HEK293 (cell line): ENCODE results near the gene SLAMF8.

Source experiments
- CTCF ChIA-PET: fragments of 350-600 bp; formaldehyde crosslinking; extraction: SDS; loops from one replicate; lab custom pipeline; 2021; ENCODE audit warnings: antibody characterized with exemption; lab: Yijun Ruan, JAX
- POLR2A ChIA-PET: fragments of 300-600 bp; formaldehyde crosslinking; extraction: SDS; loops from one replicate; lab custom pipeline; 2020; ENCODE audit warnings: antibody characterized with exemption, inconsistent platforms; lab: Yijun Ruan, JAX
- H3K27ac ChIP-seq: fragments of 200-500 bp; sonication (Bioruptor generic); 2 replicates; pipeline ENCODE4 v1.5.1; 2014; ENCODE audit warnings: low read depth, low read length, control low read depth, inconsistent platforms; ENCODE audit errors: extremely low read depth
- H3K36me3 ChIP-seq, 2 experiments: fragments of 200-500 bp in 1 of 2; sonication (Bioruptor generic) in 1 of 2; 1 replicate in 1 of 2; 2 replicates in 1 of 2; pipeline ENCODE4 v1.5.1; 2014 to 2017; ENCODE audit warnings: inconsistent platforms in 2 of 2, low read length in 2 of 2; ENCODE audit not compliant: control insufficient read depth in 2 of 2, insufficient read depth in 1 of 2
- H3K4me1 ChIP-seq: fragments of 200-500 bp; sonication (Bioruptor generic); 2 replicates; pipeline ENCODE4 v1.5.1; 2014; ENCODE audit warnings: mild to moderate bottlenecking, low read length, inconsistent platforms; ENCODE audit not compliant: control insufficient read depth, insufficient read depth
- H3K4me3 ChIP-seq: 2 replicates; pipeline ENCODE4 v1.5.1; 2011; ENCODE audit warnings: low read depth, mild to moderate bottlenecking, control low read depth, low read length, moderate library complexity
- H3K9me3 ChIP-seq: fragments of 200-500 bp; sonication (Bioruptor generic); 2 replicates; pipeline ENCODE4 v1.5.1; 2014; ENCODE audit warnings: low read depth, low read length, inconsistent platforms; ENCODE audit not compliant: control insufficient read depth, insufficient read depth
- HIC1 ChIP-seq: fragments of 450-650 bp; formaldehyde crosslinking; IDR thresholded peaks from 2 replicates; pipeline ENCODE4 v1.5.1; 2016; ENCODE audit warnings: missing biosample characterization, missing genetic modification characterization
- KLF8 ChIP-seq: fragments of 450-650 bp; formaldehyde crosslinking; IDR thresholded peaks from 2 replicates; pipeline ENCODE4 v1.5.1; 2016; ENCODE audit warnings: missing biosample characterization, missing genetic modification characterization
- REPIN1 ChIP-seq: fragments of 450-650 bp; formaldehyde crosslinking; IDR thresholded peaks from 2 replicates; pipeline ENCODE4 v1.5.1; 2017; ENCODE audit warnings: missing biosample characterization, missing genetic modification characterization, low read depth
- SCRT2 ChIP-seq: fragments of 450-650 bp; formaldehyde crosslinking; IDR thresholded peaks from 2 replicates; pipeline ENCODE4 v1.5.1; 2016; ENCODE audit warnings: missing biosample characterization, missing genetic modification characterization
- ZBTB6 ChIP-seq: fragments of 450-650 bp; formaldehyde crosslinking; IDR thresholded peaks from 2 replicates; pipeline ENCODE4 v1.5.1; 2017; ENCODE audit warnings: missing biosample characterization, missing genetic modification characterization
- ZNF10 ChIP-seq: fragments of 450-650 bp; formaldehyde crosslinking; IDR thresholded peaks from 2 replicates; pipeline ENCODE4 v1.5.1; 2017; ENCODE audit warnings: missing biosample characterization, missing genetic modification characterization
- ZNF140 ChIP-seq: fragments of 450-650 bp; formaldehyde crosslinking; IDR thresholded peaks from 2 replicates; pipeline ENCODE4 v1.5.1; 2016; ENCODE audit warnings: missing biosample characterization, missing genetic modification characterization
- ZNF16 ChIP-seq: fragments of 450-650 bp; formaldehyde crosslinking; IDR thresholded peaks from 2 replicates; pipeline ENCODE4 v1.5.1; 2016; ENCODE audit warnings: low read depth, missing biosample characterization, missing genetic modification characterization
- ZNF211 ChIP-seq: fragments of 450-650 bp; formaldehyde crosslinking; IDR thresholded peaks from 2 replicates; pipeline ENCODE4 v1.5.1; 2016; ENCODE audit warnings: low read depth, missing biosample characterization, missing genetic modification characterization
- ZNF214 ChIP-seq: fragments of 450-650 bp; formaldehyde crosslinking; IDR thresholded peaks from 2 replicates; pipeline ENCODE4 v1.5.1; 2017; ENCODE audit warnings: missing biosample characterization, mild to moderate bottlenecking, missing genetic modification characterization, borderline replicate concordance
- ZNF23 ChIP-seq: fragments of 450-650 bp; formaldehyde crosslinking; IDR thresholded peaks from 2 replicates; pipeline ENCODE4 v1.5.1; 2016; ENCODE audit warnings: missing biosample characterization, missing genetic modification characterization, borderline replicate concordance
- ZNF239 ChIP-seq: fragments of 450-650 bp; formaldehyde crosslinking; IDR thresholded peaks from 2 replicates; pipeline ENCODE4 v1.5.1; 2016; ENCODE audit warnings: missing biosample characterization, missing genetic modification characterization
- ZNF24 ChIP-seq: fragments of 450-650 bp; formaldehyde crosslinking; IDR thresholded peaks from 2 replicates; pipeline ENCODE4 v1.5.1; 2016; ENCODE audit warnings: missing biosample characterization, missing genetic modification characterization
- ZNF266 ChIP-seq: fragments of 450-650 bp; formaldehyde crosslinking; IDR thresholded peaks from 2 replicates; pipeline ENCODE4 v1.5.1; 2016; ENCODE audit warnings: missing biosample characterization, missing genetic modification characterization, low read depth
- ZNF292 ChIP-seq: fragments of 450-650 bp; formaldehyde crosslinking; IDR thresholded peaks from 2 replicates; pipeline ENCODE4 v1.5.1; 2016; ENCODE audit warnings: low read depth, missing biosample characterization, missing genetic modification characterization, borderline replicate concordance
- ZNF335 ChIP-seq: fragments of 450-650 bp; formaldehyde crosslinking; conservative IDR thresholded peaks from 2 replicates; pipeline ENCODE4 v1.5.1; 2016; ENCODE audit warnings: missing biosample characterization, missing genetic modification characterization
- ZNF350 ChIP-seq: fragments of 450-650 bp; formaldehyde crosslinking; IDR thresholded peaks from 2 replicates; pipeline ENCODE4 v1.5.0; 2017; ENCODE audit warnings: missing biosample characterization, mild to moderate bottlenecking, missing genetic modification characterization
- ZNF354C ChIP-seq: fragments of 450-650 bp; formaldehyde crosslinking; IDR thresholded peaks from 2 replicates; pipeline ENCODE4 v1.5.1; 2016; ENCODE audit warnings: missing biosample characterization, missing genetic modification characterization, low read depth, borderline replicate concordance
- ZNF366 ChIP-seq: fragments of 450-650 bp; formaldehyde crosslinking; conservative IDR thresholded peaks from 2 replicates; pipeline ENCODE4 v1.5.1; 2016; ENCODE audit warnings: missing biosample characterization, missing genetic modification characterization
- ZNF521 ChIP-seq: fragments of 450-650 bp; formaldehyde crosslinking; IDR thresholded peaks from 2 replicates; pipeline ENCODE4 v1.5.1; 2017; ENCODE audit warnings: missing biosample characterization, mild to moderate bottlenecking, missing genetic modification characterization
- ZNF549 ChIP-seq: fragments of 450-650 bp; IDR thresholded peaks from 2 replicates; pipeline ENCODE4 v1.5.1; 2018; ENCODE audit warnings: missing biosample characterization, missing genetic modification characterization, mild to moderate bottlenecking, inconsistent platforms, moderate library complexity
- ZNF561 ChIP-seq: fragments of 450-650 bp; IDR thresholded peaks from 2 replicates; pipeline ENCODE4 v1.5.1; 2018; ENCODE audit warnings: missing biosample characterization, missing genetic modification characterization, borderline replicate concordance
- ZNF596 ChIP-seq: fragments of 450-650 bp; IDR thresholded peaks from 2 replicates; pipeline ENCODE4 v1.5.0; 2018; ENCODE audit warnings: missing biosample characterization, mild to moderate bottlenecking, missing genetic modification characterization, moderate library complexity
- ZNF658 ChIP-seq: fragments of 450-650 bp; formaldehyde crosslinking; IDR thresholded peaks from 2 replicates; pipeline ENCODE4; 2016; ENCODE audit warnings: missing biosample characterization, missing genetic modification characterization
- ZNF664 ChIP-seq: fragments of 450-650 bp; formaldehyde crosslinking; IDR thresholded peaks from 2 replicates; pipeline ENCODE4 v1.5.1; 2016; ENCODE audit warnings: missing biosample characterization, missing genetic modification characterization
- ZNF747 ChIP-seq: fragments of 450-650 bp; formaldehyde crosslinking; IDR thresholded peaks from 2 replicates; pipeline ENCODE4 v1.5.1; 2016; ENCODE audit warnings: missing biosample characterization, missing genetic modification characterization
- ZXDB ChIP-seq: fragments of 450-650 bp; formaldehyde crosslinking; IDR thresholded peaks from 2 replicates; pipeline ENCODE4 v1.5.1; 2016; ENCODE audit warnings: missing biosample characterization, missing genetic modification characterization
- TF ChIP-seq, protein P1 (sequence below): fragments of 450-650 bp; formaldehyde crosslinking; IDR thresholded peaks from 2 replicates; pipeline ENCODE4 v1.5.1; 2016; ENCODE audit warnings: missing biosample characterization, missing genetic modification characterization

SLAMF8 gene

GRCh38 chr1:159843459-159843858, 16.8 kb downstream of the SLAMF8 start:
- ChIA-PET CTCF (interaction anchor here (0.9 to 1.5 kb wide), 4 partner anchors 44 to 163 kb away, joined by 3 to 6 read pairs (median 4); no protein-coding TSS in a partner anchor), POLR2A (no interaction called here)
- Histone ChIP-seq H3K36me3 (no peaks in the 10 kb centered on the region), H3K4me1 (no peaks in the 10 kb centered on the region), H3K9me3 (no peaks in the 10 kb centered on the region), H3K4me3 (no peak overlapping the region), H3K27ac (no peak overlapping the region)
- no peak for TF ChIP-seq HIC1
- no peak for TF ChIP-seq ZNF214
- no peak for TF ChIP-seq ZNF211 (tag by site-specific recombination)
- no peak for TF ChIP-seq ZNF16
- TF ChIP-seq ZNF664 (tag by site-specific recombination) = no peak
- TF ChIP-seq ZNF747 (tag by site-specific recombination) = no peak
- no peak for TF ChIP-seq ZNF23 (tag by site-specific recombination)
- no peak for TF ChIP-seq ZNF266
- TF ChIP-seq KLF8 (tag by site-specific recombination) = no peak
- TF ChIP-seq, protein P1, sequence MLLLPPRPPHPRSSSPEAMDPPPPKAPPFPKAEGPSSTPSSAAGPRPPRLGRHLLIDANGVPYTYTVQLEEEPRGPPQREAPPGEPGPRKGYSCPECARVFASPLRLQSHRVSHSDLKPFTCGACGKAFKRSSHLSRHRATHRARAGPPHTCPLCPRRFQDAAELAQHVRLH (tag by site-specific recombination) = no peak
- no peak for TF ChIP-seq ZNF354C (tag by site-specific recombination)
- TF ChIP-seq ZBTB6 (tag by site-specific recombination) = no peak
- no peak for TF ChIP-seq ZNF292 (tag by site-specific recombination)

GRCh38 chr1:159845751-159846629, 19.3 kb downstream of the SLAMF8 start:
- TF ChIP-seq ZNF350 (tag by site-specific recombination) (no peak), ZNF335 (tag by site-specific recombination) (no peak), KLF8 (tag by site-specific recombination) (no peak), ZNF140 (no peak), ZNF549 (tag by site-specific recombination) (no peak), ZNF596 (tag by site-specific recombination) (no peak), ZXDB (tag by site-specific recombination) (no peak), ZNF561 (tag by site-specific recombination) (no peak), SCRT2 (tag by site-specific recombination) (no peak), ZNF24 (no peak), ZNF366 (tag by site-specific recombination) (no peak), ZNF521 (tag by site-specific recombination) (no peak), ZNF239 (tag by site-specific recombination) (no peak), REPIN1 (tag by site-specific recombination) (no peak), ZNF10 (tag by site-specific recombination) (no peak), ZNF658 (tag by site-specific recombination) (no peak)
- ChIA-PET POLR2A (no interaction called here), CTCF (no interaction called here)

More at GRCh38 chr1:159845751-159846629, 19.3 kb downstream of the SLAMF8 start:
- Histone ChIP-seq H3K4me3 (no peak overlapping the region), H3K36me3 (no peaks in the 10 kb centered on the region), H3K27ac (no peak overlapping the region), H3K4me1 (no peaks in the 10 kb centered on the region), H3K9me3 (no peaks in the 10 kb centered on the region)
